H4 (cell line): ENCODE measurements around the gene IGF1R. TPM values are rescaled to one million over a fixed set of nuclear protein-coding genes. Genes with fewer than 3 reads are reported as not detected.

Experiments
- DNase-seq: peaks from one replicate; pipeline ENCODE4 v3.0.0-alpha.2; 2015; ENCODE audit warnings: low spot score
- total RNA-seq: library from RNA; depleted of rRNA; stranded (reverse); fragments of >200 nt; shearing (Covaris generic); gene quantifications from 2 replicates; pipeline ENCODE4 v1.2.3, GENCODE V29; 2014

The IGF1R gene
- total RNA-seq, 1 experiment from 2014 or later, result 15.5 TPM

DNA sequence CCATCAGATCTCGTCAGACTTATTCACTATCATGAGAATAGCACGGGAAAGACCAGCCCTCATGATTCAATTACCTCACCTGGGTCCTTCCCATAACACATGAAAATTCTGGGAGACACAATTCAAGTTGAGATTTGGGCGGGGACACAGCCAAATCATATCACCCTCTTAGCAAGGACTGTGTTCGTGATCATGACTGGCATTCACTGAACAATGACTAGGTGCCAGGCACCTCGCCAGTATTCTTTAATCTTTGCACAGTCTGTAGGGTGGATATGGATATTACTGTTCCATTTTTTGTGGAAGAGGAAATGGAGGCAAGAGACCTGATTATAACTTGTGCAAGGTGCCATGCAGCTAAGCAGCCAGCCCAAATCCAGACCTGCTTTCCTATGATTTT lies 77.5 kb downstream of the IGF1R start:
- no peak for DNase-seq

DNA sequence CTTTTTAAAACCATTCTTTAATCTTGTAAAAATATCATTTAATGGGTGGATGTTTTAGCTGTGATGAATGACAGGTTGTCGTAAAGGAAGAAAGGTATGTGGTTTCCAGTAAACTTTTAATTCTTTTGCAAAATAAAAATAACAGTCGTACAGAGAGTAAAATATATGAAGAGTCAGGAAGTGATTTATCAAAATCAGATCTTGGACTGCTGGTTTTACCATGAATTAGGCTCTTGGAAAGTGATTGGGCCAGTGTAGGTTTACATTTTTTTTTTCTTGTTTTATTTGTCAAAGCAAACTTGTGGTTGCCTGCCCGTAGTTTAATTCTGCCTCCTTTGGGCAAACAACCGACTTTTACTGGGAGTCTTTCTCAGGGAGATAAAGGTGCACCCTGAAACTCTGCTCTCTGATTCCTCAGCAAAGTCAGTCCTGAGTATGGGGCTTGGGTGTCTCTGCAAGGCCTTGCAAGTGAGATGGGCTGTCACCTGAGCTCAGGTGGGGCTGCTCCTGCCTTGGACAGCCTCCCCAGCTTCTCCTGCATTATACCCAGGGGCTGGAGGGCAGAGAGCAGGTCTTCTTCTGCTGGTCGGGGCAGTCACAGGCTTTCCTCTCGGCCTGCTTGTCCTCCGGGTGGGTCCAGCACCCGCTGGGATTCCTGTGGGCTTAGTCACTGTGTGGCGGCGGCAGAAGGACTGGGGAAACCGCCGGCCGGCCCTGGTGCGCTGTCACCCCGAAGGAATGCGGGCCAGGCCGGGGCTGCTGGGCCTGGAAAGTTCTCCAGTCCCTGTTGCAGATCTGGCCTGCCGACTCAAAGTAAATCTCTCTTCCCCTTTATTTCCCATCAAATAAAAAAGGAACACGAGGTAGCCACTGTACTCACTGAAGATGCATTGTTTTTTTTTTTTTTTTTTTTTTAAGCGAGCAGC lies 79.0 kb downstream of the IGF1R start:
- peak; percentile 91 for DNase-seq

DNA sequence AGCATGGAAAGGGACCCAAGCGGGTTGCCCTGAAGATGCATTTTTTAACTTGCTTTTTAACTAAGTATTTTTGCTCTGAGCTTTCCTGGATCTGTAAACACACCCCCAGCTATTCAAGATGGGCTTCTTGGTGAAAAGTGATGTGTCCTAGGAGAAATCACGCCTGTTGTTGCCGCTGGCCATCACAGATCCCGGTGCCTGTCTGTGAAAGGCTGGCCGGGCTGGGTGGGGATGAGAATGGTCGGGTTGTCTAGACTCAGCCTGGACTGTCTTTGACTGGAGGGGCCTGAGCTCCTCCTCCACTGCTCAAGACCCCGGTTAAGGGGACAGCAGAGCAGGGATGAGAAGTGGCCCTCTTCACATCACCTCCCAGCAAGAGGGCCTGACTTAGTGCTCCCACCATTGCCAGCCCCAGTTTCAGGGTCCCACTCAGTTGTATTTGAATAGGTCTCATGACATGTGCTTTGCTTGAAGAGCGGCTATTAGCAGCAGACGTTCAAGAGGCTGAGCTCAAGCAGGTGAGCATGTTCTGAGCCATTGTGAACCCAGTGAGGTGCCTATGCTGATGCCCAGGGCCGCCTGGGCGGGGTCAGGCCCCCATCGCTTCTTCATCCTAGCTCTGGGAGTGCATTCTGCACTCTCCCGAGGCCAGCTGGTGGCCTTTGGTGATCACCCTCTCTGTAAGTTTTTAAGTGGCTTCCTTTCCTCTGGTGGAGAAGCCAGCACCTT lies 79.9 kb downstream of the IGF1R start:
- no peak for DNase-seq

DNA sequence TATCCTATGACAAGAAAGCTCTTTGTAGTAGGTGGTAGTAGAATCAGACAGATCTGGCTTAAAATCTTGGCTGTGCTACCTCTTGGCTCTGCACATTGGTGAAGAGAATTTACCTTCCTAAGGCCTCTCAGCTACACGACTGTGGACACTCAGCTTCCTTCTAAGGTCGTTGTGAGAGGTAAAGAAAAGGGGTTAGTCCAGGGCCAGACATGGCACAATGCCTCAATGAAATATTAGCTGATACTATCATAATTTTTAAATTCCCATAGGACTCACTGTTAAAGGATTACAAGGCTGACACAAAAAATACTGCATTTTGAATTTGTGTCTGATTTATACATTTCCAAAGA lies 80.4 kb downstream of the IGF1R start:
- no peak for DNase-seq

DNA sequence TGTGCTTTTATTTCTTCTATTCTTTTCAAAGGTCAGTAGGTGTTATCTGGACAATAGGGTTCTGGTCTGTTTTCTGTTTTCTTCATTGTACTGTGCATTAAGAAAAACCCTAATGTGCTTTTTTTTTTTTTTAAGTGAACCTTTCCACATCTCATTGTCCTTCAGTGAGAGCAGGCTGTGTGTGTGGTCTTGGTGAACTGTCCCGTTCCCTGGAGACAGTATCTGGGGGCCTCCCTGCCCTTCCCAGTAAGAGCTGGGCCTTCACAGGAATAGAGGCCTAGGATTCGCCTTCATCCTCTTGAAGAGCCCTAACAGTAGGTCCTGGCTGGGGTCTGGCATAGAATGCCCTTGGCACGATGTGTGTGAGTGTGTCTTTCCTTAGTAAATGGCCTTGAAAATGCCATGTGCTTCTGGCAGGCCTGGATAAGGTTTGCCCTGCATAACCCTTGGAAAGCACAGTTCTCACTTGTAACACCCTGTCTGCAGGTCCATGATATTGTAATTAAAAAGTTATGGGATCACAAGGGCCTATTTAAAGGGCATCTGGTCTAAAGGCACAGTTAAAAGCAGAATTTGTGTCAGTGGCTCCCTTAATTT lies 81.2 kb downstream of the IGF1R start:
- DNase-seq, result no peak

DNA sequence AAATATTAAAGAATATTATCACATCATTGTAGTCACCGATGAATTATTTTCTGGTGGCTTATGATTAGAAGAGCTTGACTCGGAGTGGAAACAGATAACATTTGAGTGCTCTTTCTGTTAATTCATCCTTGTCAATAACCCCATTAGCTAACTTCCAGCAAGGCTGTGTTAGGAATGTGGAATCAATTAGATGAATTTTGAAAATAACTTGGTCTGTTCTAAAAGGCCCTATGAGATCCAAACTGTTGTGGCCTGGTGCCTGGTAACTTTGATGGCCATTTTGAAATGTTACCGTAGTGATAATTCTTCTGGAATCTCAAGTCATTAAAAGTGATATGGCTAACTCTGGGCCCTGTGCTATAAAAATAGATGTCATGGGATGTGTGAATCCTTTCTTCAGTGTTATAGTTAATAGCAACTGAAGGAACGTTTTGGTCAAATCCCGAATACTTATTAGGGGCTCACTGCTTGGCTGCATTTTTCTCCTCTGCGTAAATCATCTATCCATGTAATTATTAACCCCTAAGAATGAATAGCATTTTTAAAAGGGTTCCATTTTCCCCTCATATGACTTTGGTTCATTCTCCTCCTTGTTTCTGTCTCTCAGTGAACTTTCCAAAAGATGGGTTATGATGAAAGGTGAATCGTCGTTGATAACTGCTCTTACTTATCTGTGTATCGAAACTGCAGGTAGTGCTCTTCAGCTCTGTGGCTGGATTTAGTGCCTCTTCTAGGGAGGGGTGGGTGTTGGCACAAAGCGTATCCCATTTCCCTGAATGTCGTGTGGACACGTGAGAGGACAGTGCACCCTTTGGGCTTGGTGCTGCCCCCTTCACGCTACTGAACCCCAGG lies 82.7 kb downstream of the IGF1R start:
- DNase-seq, result no peak

DNA sequence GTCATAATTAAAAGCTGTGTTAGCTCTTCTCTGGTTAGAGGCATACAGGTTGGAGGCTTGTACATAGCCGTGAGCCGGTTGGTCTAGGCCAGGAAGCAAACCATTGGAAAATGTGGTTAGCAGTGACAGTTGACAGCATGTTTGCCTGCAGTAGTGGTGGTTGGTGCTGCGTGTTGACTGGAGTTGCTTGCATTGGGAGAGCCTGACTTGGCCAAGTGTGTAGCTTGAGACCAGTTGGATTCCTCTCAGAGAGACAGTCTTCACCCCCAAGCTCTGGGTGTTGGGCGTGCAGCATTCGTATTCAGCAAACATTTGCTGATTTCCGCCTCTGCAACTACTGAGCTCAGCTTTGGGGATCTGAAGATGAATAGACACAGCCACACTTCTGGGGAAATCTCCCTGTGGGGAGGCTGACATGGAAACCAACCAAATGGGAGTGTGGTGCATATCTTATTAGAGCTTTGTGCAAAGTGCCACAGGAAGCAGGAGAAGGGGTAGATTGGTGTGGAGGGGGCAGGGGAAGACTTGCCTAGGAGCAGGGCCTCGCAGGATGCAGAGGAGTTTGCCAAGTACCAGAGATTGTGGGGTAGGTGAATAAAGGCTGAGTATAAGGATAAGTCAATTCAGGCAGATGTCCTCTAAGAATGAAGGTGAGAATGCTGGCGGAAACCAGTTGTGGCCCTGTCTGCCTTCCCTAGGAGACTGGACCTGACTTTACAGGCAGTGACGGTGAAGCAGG lies 83.5 kb downstream of the IGF1R start:
- DNase-seq, result no peak

DNA sequence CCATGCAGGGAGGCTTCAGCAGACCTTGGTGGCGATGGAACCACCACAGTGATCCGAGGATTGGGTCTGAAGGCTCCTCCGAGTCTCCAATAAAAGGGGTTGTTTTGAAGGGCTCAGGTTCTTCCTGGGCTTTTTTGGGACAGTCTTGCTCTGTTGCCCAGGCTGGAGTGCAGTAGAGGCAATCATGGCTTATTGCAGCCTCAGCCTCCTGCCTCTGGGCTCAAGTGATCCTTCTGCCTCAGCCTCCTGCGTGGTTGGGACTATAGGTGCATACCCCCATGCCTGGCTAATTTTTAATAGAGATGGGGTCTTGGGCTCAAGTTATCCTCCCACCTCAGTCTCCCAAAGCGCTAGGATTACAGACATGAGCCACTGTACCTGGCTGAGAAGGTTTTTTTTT lies 84.8 kb downstream of the IGF1R start:
- DNase-seq, result no peak

DNA sequence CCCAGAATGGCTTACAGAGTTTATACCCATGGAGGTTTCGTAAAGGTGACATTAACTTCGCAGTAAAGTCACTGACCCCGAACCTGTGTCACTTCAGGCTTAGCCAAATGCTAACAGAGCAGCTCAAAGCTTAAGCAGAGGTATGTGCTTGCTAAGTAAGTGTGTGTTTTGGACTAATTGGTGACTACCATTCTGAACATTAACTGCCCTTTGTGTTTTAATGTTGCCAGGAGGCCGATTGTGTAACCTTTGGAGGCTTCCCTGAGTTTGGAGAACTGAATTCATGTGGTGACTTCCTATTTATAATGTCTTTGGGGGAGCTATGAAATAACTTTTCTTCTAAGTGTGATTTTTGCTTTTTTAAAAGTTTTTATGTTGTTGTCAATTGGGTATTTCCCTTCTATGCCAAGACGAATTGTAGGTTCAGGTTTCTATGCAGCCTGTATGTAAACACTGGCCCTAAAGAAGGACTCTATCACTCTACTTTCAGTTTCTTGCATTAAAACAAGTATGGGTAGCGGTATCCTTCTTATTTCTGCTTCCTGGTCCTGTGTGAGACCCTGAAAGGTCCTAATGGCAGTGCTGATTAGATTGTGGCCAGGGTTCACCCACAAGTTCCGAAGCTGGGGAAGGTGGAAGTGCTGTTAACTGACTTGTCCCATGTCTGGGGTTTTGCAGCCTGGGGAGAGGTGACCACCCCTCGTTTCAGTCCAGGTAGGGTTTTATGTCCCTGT lies 86.3 kb downstream of the IGF1R start:
- DNase-seq, result no peak

DNA sequence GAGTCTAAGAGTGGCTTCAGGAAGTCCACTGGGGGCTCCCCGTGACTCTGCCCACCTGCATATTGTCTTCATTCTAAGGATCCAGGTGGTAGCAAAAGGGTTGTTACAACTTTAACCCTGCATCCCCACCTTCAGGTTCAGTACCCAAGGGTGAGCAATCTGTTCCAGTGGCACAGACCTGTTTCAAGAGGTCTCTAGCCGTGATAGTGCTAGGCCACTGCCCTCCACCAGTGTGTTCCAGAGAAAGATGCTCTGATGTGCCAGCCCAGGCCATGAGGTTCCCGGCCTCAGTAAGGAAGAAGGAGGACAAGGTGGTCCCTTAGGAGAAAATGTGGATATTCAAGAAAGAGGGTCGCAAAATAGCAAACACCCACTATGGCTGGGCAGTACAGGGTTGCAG lies 87.0 kb downstream of the IGF1R start:
- no peak for DNase-seq

DNA sequence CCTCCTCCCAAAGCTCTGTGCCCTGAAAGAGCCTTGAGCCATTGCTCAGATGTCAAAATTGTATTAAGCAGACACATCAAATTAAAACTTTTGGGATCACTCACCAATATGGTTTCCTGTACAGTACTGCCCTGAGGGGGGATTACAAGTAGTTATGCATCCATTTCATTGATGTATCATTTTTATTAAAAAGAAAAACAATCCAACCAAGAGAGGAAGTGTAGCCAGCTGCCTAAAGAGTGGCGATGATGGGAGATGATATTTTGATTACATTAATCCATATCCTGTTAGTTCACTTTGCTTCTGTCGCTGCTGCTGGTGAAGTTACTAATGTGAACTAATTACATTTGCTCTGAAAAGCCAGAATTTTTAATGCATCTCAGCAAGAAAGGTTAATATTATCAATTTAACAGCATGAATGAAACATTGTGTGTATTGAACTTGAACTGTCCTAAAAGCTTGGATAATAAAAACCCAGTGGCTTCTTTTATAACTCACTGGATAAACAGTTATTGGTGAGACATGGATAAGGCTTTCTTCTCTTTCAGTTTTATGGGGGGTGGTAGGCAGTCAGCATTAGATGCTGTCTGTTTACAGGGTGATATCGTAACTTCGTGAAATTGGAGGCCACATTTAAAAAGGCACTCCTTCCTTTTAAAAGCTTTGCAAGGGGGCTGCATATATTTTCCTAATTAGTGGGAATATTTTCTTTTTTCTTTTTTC lies 87.7 kb downstream of the IGF1R start:
- DNase-seq, result no peak

DNA sequence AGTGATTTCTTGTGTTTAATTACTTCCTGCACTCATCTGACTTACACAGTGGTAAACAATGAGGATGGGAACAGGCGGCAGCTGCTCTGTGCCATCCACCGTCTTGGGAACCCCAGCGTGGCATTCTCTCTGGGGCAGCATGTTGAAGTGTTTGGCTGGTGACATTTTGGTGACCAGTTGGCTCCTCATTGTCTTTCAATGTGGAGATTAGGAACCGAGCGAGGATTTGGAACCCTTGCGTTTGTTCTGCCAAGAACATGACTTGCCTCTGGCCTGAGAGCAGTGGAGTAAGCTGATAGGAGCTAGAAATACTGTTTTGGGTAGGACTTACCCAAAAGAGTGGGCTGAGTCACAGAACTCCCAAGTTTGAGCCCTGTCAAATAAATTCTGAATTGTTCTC lies 88.8 kb downstream of the IGF1R start:
- no peak for DNase-seq

DNA sequence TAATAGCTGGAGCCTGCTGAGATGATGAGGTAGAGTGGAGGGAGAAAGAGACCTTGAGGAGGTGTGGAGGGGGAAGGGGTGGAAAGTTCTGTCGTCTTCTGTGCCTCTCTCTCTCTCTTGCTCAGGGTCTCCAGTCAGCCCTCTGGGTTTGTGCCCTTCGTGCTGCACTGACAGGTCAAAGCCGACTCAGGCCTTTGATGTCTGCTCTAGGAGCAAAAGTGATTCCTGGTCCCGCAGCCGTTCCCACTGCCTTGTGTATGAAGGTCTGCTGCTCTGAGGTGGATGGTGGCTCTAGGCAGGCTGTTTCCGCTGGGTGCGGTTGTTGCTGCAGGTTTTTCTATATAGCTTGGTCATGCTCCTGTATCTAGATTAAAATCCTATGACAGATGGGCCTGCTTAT lies 89.4 kb downstream of the IGF1R start:
- no peak for DNase-seq

DNA sequence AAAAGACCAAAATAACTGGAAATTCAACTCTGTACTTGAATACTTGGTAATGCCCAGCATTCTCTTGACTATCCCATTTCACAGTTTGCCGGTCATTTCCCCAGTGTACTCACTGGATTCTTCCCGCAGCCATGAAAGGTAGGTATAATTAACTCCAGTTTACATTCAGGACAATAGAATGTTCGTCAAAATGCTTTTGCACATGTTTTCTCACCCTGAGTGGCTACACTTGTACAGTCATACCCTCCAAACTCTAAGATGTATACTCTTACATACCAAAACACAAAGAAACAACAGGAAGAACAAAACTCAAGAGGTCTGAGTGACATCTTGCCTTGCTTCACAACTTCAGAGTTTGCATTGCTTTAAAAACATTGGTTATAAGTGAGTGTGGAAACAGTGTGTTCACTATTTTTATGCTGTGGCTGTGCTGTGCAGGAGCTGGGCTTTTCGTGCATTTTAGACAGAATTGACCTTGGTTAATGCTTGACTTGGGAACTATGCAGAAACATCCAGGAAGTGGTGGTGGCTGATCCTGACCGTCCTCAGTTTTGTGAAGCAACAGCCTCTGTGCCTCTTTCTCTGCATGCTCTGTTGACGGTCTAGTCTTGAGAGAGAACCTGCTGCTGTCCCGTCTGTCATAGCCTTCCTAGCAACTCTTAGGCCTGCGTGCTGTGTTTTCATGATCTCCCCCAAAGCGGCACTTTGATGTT lies 90.5 kb downstream of the IGF1R start:
- no peak for DNase-seq

DNA sequence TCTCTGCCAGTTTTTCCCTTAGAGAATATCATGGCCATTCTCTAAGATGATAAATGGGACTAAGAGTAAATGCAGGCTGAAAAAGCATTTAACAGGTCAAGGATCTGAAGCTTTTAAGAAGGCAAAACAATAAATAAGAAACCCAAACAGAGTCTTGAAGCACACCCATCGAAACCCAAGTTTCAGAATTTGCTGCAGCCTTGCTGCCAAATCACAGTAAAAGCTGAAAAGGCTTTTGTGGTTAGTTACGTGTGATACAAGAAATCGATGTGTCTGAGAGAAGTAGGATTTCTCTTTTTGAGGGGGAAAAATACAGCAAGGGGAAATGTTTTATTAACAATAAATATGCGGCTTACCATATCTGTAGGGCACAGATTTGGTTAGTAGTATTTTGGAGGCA lies 92.0 kb downstream of the IGF1R start:
- DNase-seq, result no peak

DNA sequence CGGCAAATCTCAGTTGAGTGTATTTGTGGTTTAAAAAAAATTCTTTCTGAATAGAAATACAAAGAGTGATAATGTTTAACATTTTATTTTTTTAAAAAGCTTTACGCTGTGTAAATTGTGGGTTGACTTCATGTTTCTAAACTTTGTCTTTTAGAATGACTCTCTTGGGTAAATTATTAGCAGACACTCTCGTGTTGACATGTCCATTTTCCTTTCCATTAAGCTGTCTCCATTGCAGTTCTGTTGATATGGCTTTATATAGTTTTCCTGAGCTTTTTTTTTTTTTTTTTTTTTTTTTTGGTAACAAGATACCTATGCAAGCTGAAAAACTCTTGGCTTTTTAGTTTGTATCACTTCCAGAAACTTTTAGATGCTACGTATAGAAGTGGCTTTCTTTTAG lies 92.6 kb downstream of the IGF1R start:
- DNase-seq, result no peak

DNA sequence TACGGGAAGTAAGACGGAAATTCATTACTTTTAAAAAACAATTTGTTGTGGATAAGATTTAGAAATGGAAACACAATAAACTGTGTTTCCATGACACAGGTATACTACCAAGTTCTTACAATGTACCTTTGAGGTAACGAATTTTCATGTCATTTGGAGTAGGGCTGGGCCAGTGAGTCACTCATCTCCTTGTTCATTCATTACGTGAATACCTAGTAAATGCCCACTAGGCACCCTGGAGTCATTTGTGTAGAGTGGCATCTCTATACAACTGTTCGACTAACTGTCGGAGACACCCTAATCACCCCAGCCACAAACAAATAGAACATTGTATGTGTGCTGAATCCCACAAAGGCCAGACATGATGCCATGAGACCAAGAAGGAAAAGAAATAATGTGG lies 94.8 kb downstream of the IGF1R start:
- no peak for DNase-seq

DNA sequence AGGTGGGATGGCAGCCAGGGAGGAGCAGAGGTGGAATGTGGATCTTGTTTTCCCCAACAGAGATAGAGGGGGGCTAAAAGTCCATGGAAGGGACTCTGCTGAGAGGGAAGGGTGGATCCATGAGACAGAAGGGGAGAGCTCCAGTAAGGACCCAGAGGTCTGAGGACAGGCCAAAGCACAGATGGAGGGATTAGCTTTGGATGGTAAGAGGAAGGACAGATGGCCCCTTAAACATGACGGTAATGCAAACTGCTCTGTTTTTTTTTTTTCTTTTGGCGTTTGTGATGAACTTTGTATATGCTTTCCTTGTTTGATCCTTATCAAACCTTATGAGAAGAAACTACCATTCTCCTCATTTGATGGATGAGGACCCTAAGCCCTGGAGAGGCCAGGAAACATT lies 96.2 kb downstream of the IGF1R start:
- DNase-seq, result no peak

DNA sequence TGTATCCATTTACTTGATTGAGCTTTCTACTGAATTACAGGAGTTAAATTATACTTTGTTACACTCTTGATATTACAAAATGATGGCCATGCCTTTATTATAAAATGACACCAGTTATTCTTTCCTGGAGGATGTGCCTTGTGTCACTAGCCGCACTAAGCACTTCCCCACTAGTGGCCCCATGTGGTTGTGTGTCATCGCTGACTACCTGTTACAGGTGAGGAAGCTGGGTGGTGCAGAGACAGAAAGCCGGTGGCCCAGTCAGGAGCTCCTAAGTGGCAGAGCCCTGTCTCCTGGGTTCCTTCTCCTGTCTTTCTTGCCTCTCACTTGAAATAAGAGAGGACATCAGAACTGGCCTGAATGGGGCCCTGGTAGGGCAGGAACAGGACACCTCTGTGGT lies 96.8 kb downstream of the IGF1R start:
- no peak for DNase-seq
